ENCODE measurements around the gene HLA-DOA.

DNA sequence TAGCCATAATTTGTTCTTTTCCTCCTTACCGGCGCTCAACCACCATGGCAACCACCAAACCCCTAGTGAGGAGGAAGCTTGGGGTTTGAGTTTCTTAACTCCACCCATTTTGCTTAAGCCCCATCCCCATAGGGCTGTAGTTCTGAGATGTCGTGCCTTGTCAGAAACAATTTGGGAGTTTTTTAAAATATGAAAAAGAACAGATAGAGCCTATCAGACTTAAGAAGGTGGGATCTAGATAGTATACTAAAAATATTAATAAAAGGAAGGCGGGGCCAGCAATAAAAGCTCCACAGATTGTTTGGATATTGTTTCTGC is 35.4 kb downstream of the HLA-DOA start:
- TF ChIP-seq, protein P1, sequence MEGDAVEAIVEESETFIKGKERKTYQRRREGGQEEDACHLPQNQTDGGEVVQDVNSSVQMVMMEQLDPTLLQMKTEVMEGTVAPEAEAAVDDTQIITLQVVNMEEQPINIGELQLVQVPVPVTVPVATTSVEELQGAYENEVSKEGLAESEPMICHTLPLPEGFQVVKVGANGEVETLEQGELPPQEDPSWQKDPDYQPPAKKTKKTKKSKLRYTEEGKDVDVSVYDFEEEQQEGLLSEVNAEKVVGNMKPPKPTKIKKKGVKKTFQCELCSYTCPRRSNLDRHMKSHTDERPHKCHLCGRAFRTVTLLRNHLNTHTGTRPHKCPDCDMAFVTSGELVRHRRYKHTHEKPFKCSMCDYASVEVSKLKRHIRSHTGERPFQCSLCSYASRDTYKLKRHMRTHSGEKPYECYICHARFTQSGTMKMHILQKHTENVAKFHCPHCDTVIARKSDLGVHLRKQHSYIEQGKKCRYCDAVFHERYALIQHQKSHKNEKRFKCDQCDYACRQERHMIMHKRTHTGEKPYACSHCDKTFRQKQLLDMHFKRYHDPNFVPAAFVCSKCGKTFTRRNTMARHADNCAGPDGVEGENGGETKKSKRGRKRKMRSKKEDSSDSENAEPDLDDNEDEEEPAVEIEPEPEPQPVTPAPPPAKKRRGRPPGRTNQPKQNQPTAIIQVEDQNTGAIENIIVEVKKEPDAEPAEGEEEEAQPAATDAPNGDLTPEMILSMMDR (IDR thresholded peaks at IDR 0.05 in 8 of 11, conservative IDR thresholded peaks at IDR 0.05 in 3 of 11): no peak
- TF ChIP-seq POLR2AphosphoS5 (IDR thresholded peaks at IDR 0.05) (no peak), POLR2A (IDR thresholded peaks at IDR 0.05) (no peak)
